Cardiac muscle cell (in vitro differentiated cells and primary cell): ENCODE results near the gene STXBP2. TPM values are rescaled to one million over a fixed set of nuclear protein-coding genes. Genes with fewer than 3 reads are reported as not detected.

Experiments used
- DNase-seq, 2 donors: peaks; one replicate each; pipeline versions ENCODE4 v3.0.0 to v3.0.0-alpha.2; 2010 to 2017; ENCODE audit warnings: low read depth in 1 of 2, low spot score in 1 of 2
- H3K27ac ChIP-seq: fragments of 200-600 bp; sonication (generic); 2 replicates; pipeline ENCODE4 v1.5.1; 2016
- H3K27me3 ChIP-seq: fragments of 200-600 bp; sonication (generic); 2 replicates; pipeline ENCODE4 v1.6.0; 2016; ENCODE audit warnings: control low read depth
- H3K36me3 ChIP-seq: fragments of 200-600 bp; sonication (generic); 2 replicates; pipeline ENCODE4 v1.5.1; 2016; ENCODE audit warnings: control low read depth
- H3K4me1 ChIP-seq: fragments of 200-600 bp; sonication (generic); 2 replicates; pipeline ENCODE4 v1.8.1; 2017; ENCODE audit warnings: low read depth, mild to moderate bottlenecking, mixed run types
- H3K4me3 ChIP-seq: fragments of 200-600 bp; sonication (generic); 2 replicates; pipeline ENCODE4 v1.5.1; 2016; ENCODE audit warnings: mild to moderate bottlenecking
- H3K9me3 ChIP-seq: fragments of 200-600 bp; sonication (generic); 2 replicates; pipeline ENCODE4 v1.5.1; 2017; ENCODE audit warnings: low read depth, mild to moderate bottlenecking, control low read depth
- polyA plus RNA-seq: library from polyadenylated mRNA; unstranded; fragments of >200 nt; fragmentation: Nextera tagmentation; extraction: Ambion mirVana; gene quantifications from 2 replicates; pipeline ENCODE4 v1.2.1, GENCODE V29; 2016
- total RNA-seq: library from RNA; depleted of rRNA; stranded (reverse); fragments of >200 nt; gene quantifications from 2 replicates; pipeline ENCODE4 v1.2.3, GENCODE V29; 2016
- TF ChIP-seq, protein P1 (sequence below): IDR thresholded peaks from 2 replicates; pipeline ENCODE4 v1.5.1; 2012; ENCODE audit warnings: low read depth, mild to moderate bottlenecking, low read length

STXBP2 gene
- total and polyA plus RNA-seq, 2 experiments from 2014 or later, result 32.7 to 33.6 TPM

DNA sequence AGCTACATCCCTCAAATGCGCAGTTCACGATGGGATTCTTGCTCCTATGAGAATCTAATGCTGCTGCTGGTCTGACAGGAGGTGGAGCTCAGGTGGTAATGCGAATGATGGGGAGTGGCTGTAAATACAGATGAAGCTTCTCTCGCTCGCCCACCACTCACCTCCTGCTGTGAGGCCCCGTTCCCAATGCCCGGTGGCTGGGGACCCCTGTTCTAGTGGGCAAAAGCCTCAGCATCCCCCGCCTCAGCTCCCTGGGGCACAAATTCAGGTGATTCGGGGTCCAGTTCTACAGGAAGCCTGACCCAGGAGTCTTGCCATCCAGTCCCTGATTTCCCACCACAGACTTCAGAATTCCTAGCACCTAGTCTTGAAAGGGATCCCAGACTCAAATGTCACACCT, 35.6 kb downstream of the STXBP2 start:
- TF ChIP-seq, protein P1, sequence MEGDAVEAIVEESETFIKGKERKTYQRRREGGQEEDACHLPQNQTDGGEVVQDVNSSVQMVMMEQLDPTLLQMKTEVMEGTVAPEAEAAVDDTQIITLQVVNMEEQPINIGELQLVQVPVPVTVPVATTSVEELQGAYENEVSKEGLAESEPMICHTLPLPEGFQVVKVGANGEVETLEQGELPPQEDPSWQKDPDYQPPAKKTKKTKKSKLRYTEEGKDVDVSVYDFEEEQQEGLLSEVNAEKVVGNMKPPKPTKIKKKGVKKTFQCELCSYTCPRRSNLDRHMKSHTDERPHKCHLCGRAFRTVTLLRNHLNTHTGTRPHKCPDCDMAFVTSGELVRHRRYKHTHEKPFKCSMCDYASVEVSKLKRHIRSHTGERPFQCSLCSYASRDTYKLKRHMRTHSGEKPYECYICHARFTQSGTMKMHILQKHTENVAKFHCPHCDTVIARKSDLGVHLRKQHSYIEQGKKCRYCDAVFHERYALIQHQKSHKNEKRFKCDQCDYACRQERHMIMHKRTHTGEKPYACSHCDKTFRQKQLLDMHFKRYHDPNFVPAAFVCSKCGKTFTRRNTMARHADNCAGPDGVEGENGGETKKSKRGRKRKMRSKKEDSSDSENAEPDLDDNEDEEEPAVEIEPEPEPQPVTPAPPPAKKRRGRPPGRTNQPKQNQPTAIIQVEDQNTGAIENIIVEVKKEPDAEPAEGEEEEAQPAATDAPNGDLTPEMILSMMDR, result no peak
- Histone ChIP-seq H3K27ac (no peak overlapping the region), H3K4me3 (no peak overlapping the region), H3K9me3 (no peaks in the 10 kb centered on the region), H3K36me3 (no peaks in the 10 kb centered on the region), H3K4me1 (no peaks in the 10 kb centered on the region), H3K27me3 (peaks cover 65% of the 10 kb centered on the region)
- DNase-seq, result no peak

DNA sequence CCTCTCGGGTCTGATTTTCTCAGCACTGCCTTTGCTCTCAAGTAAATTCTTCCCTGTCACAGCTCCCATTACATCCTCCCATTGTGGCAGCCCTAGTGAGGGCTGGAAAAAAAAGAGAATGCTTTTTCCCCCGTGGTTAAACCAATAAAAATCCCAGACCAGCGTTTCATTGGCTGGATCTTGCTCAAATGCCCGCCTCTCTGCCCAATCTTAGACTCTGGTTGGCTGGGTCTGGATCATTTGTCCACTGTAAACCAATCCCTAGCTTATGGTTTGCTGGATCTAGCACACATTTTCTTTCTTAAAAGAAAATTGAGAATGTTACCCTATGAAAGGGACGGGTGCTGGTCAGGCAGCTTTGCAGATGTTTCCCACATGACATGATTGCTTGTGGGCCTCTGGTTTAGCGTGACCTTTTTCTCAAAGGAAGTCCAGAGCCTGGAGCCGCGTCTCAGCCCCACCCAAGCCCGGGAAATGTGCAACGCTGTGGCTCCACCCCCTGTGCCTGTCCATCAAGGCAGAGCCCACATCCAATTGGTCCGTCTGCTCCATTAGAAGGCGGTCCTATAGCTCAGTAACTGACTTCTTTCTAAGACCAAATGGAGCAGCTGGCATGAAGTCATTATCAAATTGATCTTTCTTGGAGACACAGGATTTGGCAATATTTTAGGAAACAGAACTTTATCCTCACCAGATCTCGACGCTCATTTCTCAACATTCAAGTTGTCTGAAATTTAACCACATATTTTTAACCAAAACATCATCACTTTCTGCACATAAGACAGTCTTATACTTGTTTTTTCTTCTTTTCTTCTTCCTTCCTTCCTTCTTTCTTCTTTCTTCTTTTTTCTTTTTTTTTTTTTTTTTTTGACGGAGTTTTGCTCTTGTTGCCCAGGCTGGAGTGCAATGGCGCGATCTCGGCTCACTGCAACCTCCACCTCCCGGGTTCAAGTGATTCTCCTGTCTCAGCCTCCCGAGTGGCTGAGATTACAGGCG, 37.4 kb downstream of the STXBP2 start:
- Histone ChIP-seq H3K36me3 (no peaks in the 10 kb centered on the region), H3K27ac (no peak overlapping the region), H3K27me3 (peaks cover 51% of the 10 kb centered on the region), H3K4me1 (no peaks in the 10 kb centered on the region), H3K9me3 (no peaks in the 10 kb centered on the region), H3K4me3 (no peak overlapping the region)
- TF ChIP-seq, protein P1, result no peak
- DNase-seq, result peak; percentile 20 to 63

DNA sequence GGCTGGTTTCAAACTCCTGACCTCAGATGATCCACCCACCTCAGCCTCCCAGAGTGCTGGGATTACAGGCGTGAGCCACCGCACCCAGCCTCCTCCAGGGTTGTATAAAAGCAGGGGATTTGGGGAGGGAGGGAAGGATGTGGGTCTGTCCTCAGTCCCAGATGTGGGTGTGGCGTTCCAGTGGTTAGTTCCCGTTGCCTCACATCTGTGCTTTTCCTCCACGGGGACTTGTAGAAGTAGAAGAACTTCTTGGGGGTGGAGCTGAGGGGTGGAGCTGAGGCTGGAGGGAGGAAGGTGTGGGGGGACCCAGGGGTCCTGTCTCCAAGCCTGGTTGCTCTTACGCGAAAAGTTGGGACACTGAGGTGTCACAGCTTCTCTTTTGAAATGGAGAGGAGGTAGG, 39.5 kb downstream of the STXBP2 start:
- peaks cover 33% of the 10 kb centered on the region for H3K27me3 ChIP-seq
- TF ChIP-seq, protein P1, result no peak
- no peaks in the 10 kb centered on the region for H3K4me1 ChIP-seq
- H3K9me3 ChIP-seq, result no peaks in the 10 kb centered on the region
- no peak overlapping the region for H3K27ac ChIP-seq
- H3K36me3 ChIP-seq, result no peaks in the 10 kb centered on the region
- H3K4me3 ChIP-seq, result no peak overlapping the region
- no peak for DNase-seq

DNA sequence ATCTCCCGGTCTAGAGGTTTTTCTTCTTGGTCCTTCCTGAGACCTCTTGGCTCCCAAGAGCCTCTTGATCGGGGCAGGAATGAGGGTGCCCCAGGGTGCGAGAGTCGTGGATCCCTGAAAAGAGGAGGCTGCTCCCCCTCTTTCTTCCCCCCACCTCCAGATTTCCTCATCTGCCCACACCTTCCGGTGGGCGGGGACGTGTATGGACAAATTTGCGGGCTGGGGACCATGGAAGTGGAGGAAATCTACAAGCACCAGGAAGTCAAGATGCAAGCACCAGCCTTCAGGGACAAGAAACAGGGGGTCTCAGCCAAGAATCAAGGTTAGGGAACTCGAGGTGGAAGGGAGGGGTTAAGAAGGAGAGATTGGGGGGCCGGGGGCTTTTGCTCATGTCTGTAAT, 39.9 kb downstream of the STXBP2 start, which contains the start of gene MCEMP1:
Gene MCEMP1, plus strand, starts transcription at position 237 of the 400 bp plus-strand sequence. Its CDS starts 31 bp downstream, at position 268.
- Histone ChIP-seq H3K27ac (no peak within 1 kb of the TSS), H3K9me3 (no peaks in the 10 kb centered on the region), H3K36me3 (no peaks in the 10 kb centered on the region), H3K27me3 (peaks cover 28% of the 10 kb centered on the region), H3K4me3 (no peak within 1 kb of the TSS), H3K4me1 (no peaks in the 10 kb centered on the region)
- TF ChIP-seq, protein P1, result no peak
- DNase-seq, result no peak

DNA sequence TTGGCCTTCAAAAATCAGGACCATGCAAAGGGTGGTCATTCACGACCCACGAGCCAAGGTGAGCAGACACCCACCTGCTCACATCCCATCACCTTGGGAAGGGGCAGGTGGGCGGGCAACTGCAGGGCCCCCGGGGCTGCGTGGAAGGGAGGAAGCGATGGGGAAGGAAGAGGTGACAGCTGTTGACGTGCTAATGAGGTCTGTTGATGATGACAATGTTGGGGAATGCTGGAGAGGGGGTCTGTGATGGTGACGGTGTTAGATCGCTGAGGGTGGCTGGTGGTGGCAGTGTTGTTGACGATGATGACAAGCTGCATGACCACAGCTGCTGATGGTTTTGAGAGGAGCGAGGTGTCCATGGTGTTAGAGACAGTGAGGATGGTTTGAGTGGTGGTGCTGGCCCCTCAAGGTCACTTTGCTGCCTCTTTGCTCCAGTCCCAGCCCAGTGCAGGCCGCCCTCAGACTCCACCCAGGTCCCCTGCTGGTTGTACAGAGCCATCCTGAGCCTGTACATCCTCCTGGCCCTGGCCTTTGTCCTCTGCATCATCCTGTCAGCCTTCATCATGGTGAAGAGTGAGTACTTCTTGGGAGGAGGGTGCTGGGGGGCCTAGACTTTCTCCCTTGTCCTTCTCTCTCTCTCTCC, 40.9 kb downstream of the STXBP2 start:
- Histone ChIP-seq H3K27me3 (peaks cover 18% of the 10 kb centered on the region), H3K9me3 (no peaks in the 10 kb centered on the region), H3K4me1 (no peaks in the 10 kb centered on the region), H3K36me3 (peaks cover 3% of the 10 kb centered on the region), H3K27ac (no peak overlapping the region), H3K4me3 (no peak overlapping the region)
- DNase-seq, result no peak
- TF ChIP-seq, protein P1, result no peak
